DMS153 treated with DMSO at 0.1 percent for 48 hours (cell line): ENCODE measurements around the gene GANC.
"Not testable (repeated sequence)": the region's sequence is repeated elsewhere in the genome, so short reads cannot be mapped to it uniquely, and the experiment has no call there.

Source experiments
- DNase-seq: peaks from one replicate; lab custom pipeline; 2025; ENCODE audit not compliant: unreplicated experiment; lab: John Stamatoyannopoulos, UW

GANC gene

DNA sequence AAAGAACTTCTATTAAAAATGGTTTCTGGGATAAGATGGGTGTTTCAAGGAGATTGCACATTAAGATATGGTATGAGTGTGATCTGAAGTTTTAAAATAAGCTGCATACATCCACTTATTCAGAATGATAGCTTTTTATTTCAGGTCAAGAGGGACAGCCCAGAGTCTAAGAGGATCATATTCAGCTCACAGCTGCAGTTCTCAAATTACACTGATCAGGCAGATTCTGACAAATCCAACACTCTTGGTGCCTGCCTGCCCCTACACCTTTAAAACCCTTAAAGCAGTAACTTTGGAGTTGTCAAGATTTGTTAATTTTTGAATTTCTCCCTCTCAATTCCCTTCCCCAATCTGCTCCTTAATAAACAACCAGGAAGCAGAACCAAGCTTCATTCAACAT is 9.3 kb downstream of the GANC start:
- no peak for DNase-seq

DNA sequence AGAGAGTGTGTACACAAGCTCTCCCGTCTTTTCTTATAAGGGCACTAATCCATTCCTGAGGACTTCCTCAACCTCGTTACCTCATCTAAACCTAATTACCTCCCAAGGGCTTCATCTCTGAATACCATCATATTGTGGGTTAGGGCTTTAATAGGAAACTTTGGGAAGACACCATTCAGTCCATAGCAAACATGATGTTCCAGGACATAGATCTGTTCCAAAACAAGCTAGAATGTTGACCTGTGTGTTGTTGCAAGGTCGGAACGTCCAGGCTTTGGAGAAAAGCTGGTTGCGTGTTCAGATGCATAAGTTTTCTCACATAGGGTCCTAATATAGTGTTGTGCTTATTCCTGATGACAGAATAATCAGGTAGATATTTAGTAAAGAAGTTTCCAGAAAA is 9.9 kb downstream of the GANC start:
- no peak for DNase-seq

DNA sequence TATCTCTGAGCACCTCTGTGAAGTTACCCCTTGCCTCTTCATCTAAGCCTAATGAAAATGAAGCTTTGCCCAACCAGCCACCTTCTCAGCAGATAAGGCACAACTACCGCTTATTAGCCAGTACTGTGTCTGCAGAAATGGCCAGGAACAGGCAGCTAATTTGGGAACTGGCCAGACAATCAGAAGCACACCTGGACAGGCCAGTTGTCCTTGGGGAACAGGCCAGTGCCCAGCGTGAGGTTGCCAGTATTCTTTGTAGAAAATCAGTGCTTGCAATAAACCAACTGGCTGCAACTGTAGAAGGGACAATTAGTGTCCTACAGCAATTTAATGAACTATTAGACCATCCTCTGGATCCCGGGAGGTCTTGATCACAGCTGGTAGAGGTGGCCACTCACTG is 10.7 kb downstream of the GANC start:
- DNase-seq = no peak

DNA sequence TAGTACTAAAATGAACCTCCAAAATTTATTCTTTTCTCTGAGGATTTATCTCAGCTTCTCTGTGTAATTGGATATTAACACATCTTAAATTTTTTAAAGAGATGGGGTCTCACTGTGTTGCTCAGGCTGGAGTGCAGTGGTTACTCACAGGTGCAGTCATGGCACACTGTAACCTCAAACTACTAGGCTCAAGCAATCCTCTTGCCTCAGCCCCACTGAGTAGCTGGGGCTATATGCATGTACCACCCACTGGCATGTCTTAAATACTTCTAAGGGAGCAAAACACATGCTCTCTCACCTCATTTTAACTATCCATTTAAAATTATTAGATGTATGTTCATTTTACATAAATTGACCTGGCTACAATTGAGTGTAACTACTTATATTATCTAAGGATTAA is 11.6 kb downstream of the GANC start:
- DNase-seq = no peak

- DNase-seq = no peak
Observed at GRCh38 chr15:42285034-42285433, 12.0 kb downstream of the GANC start.

GRCh38 chr15:42286445-42287029 is 13.5 kb downstream of the GANC start:
- DNase-seq = no peak

GRCh38 chr15:42287931-42288330 is 14.9 kb downstream of the GANC start:
- DNase-seq = no peak

DNA sequence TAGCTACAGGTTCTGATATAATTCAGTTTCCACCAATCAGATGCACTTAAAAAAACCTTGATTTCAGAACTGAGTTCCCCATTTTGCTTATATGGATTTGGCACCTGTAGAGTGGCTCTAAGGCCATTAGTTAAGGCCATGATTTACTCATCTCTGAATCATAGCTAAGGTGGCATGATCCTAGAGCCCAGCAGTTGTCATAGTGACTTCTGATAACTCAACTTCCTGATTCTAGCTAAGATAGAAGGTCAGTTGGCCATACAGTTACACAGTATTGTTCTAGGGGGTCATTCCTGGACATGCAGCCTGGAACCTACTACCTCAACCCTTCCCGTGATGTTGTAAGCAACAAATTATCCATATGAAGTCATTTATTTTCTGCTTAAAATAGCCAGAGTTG is 16.2 kb downstream of the GANC start:
- DNase-seq = no peak

DNA sequence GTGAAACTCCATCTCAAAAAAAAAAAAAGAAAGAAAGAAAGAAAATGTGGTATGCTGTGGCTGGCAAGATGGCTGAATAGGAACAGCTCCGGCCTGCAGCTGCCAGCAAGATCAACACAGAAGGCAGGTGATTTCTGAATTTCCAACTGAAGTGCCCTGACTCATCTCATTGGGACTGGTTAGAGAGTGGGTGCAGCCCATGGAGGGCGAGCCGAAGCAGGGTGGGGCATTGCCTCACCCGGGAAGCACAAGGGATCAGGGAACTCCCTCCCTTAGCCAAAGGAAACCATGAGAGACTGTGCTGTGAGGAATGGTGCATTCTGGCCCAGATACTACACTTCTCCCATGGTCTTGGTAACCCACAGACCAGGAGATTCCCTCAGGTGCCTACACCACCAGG is 28.0 kb downstream of the GANC start:
- DNase-seq = not testable (repeated sequence)

GRCh38 chr15:42306681-42307080 is 33.7 kb downstream of the GANC start:
- no peak for DNase-seq

DNA sequence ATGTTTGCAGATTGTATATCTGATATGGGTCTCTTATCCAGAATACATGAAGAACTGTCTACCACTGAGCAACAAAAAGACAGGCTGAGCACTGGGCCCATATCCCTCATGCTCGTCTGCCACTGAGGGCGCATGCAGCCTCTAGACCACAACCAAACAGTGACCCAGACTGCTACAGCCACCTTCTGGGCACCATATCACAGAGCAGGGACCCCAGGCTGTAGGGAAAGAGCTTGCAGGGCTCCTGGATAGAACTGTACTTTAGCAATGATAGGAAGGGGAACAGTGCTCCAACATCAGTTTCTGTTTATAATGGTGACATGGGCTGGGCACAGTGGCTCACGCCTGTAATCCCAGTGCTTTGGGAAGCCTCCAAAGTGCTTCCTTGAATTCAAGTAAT is 40.5 kb downstream of the GANC start:
- DNase-seq = no peak

- DNase-seq = no peak
Observed at GRCh38 chr15:42314818-42315217, 41.8 kb downstream of the GANC start.

DNA sequence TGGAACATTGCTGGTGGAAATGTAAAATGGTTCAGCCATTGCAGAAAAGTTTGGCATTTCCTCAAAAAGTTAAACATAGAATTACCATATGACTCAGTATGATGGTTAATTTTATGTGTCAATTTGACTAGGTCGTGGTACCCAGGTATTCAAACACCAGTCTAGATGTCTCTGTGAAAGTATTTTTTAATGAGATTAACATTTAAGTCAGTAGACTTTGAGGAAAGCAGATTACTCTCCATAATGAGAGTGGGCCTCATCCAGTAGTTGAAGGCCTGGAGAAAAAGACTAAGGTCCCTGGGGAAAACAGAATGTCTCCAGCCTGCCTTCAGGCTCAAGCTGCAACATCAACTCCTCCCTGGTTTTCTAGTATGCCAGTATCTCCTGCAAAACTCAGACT is 42.5 kb downstream of the GANC start:
- DNase-seq = no peak

DNA sequence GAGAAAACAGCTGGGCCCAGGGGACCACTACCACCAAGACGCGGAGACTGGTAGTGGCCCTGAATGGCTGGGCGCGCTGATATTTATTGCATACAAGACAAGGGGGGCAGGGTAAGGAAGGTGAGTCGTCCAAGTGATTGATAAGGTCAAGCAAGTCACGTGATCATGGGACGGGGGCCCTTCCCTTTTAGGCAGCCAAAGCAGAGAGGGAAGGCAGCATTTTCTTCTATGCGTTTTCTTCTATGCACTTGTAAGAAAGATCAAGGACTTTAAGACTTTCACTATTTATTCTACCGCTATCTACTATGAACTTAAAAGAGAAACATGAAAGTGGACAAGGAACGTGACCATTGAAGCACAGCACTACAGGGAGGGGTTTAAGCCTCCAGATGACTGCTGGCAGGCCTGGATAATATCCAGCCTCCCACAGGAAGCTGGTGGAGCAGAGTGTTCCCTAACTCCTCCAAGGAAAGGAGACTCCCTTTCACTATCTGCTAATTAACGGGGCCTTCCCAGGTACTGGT is 43.3 kb downstream of the GANC start:
- not testable (repeated sequence) for DNase-seq

DNA sequence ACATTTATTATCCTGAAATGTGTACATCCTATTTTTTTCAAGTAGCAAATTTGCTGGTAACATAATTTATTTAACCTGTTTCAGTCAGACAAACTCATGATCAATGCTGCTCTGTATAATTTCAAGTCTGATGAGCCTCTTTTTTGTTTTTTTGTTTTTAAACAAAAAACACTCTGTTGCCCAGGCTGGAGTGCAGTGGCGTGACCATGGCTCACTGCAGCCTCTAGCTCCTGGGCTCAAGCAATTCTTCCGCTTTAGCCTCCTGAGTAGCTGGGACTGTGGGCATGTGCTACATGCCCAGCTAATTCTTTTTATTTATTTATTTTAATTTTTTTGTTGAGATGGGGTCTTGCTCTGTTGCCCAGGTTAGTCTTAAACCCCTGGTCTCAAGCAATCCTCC is 46.2 kb downstream of the GANC start:
- DNase-seq = no peak

- DNase-seq = no peak
Observed at GRCh38 chr15:42324308-42324707, 51.3 kb downstream of the GANC start.

- DNase-seq = no peak
Observed at GRCh38 chr15:42329161-42329560, 56.2 kb downstream of the GANC start.

- DNase-seq = no peak
Observed at GRCh38 chr15:42329992-42330391, 57.0 kb downstream of the GANC start.

DNA sequence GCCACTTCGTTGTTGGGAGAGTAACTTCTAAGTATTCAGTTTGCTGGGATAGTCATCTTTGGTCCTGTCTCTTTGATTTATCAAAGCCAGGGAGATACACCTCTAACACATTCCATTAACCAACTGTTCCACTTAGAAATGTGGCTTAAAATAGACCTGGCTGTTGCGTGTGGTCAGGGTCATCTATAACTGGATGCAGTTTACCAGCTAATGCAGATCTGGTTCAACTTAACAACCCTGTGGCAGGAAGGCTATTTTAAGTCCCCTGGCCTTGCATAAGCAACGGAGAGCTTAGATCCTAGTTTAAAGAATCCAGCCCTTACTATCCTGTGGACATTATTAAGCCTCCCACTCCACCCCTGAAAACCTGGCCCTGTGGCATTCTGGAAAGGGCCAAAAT is 58.2 kb downstream of the GANC start:
- no peak for DNase-seq

DNA sequence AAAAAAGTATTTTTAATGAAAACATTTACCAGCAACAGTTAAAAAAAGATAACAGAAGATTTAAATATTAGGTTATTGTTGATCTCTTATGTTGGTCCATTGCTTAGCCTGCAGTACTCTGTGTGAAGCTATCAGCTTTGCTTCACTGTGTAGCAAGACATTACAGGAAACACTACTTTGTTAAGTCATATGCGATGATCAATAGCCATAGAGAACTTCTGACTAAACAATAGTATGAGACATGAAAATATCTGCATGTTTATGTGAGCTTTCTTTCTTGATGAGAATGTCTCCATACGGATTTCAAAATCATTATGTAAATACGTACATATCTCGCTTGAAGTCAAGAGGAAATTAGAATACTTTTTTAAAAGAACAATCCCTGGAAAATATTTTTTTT is 59.3 kb downstream of the GANC start:
- DNase-seq = no peak

- no peak for DNase-seq
Observed at GRCh38 chr15:42335074-42335473, 62.1 kb downstream of the GANC start.

DNA sequence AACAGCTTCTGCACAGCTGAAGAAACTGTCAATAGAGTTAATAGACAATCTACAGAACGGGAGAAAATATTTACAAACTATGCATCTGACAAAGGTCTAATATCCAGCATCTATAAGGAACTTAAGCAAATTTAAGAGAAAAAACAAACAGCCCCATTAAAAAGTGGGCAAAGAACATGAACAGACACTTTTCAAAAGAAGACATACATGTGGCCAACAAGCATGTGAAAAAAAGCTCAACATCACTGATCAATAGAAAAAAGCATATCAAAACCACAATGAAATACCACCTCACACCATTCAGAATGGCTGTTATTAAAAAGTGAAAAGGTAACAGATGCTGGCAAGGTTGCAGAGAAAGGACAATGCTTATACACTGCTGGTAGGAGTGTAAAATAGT is 63.6 kb downstream of the GANC start:
- not testable (repeated sequence) for DNase-seq

GRCh38 chr15:42337104-42337503 is 64.1 kb downstream of the GANC start:
- not testable (repeated sequence) for DNase-seq
